ENCODE data around the gene SPEG. TPM values are rescaled to one million over a fixed set of nuclear protein-coding genes. Genes with fewer than 3 reads are reported as not detected.

Gene SPEG
- total and polyA plus RNA-seq, 2 experiments from 2014 or later, result 12.6 to 32.4 TPM

- TF ChIP-seq ZNF462 (CRISPR knock-in tag; IDR thresholded peaks at IDR 0.05) (no peak), ZNF331 (CRISPR knock-in tag; IDR thresholded peaks at IDR 0.05; ENCODE audit: low read depth) (no peak), POLR2AphosphoS5 (IDR thresholded peaks at IDR 0.05; ENCODE audit: low read depth) (no peak), REST (IDR thresholded peaks at IDR 0.05; ENCODE audit: unreplicated experiment) (no peak), CREB1 (CRISPR knock-in tag; IDR thresholded peaks at IDR 0.05; ENCODE audit: low read depth) (no peak), CTCF (conservative IDR thresholded peaks at IDR 0.05; ENCODE audit: low read depth in 2 of 2) (no peak), JUNB (IDR thresholded peaks at IDR 0.05; ENCODE audit: unreplicated experiment) (no peak), EZH2phosphoT487 (IDR thresholded peaks at IDR 0.05; ENCODE audit: unreplicated experiment) (no peak), NANOG (IDR thresholded peaks at IDR 0.05; ENCODE audit: borderline replicate concordance) (no peak), STAT1 (IDR thresholded peaks at IDR 0.05; ENCODE audit: unreplicated experiment) (no peak), ETS1 (IDR thresholded peaks at IDR 0.05) (no peak)
Observed at GRCh38 chr2:219461669-219462068, 27.0 kb downstream of the SPEG start (continued).

All from GM23338 (cell line).